Panc1 (cell line): ENCODE results near the gene ANO9. TPM values are rescaled to one million over a fixed set of nuclear protein-coding genes. Genes with fewer than 3 reads are reported as not detected.

Source experiments
- ATAC-seq: fragments of 200-7000 bp; cut with Tn5 transposase; 2 replicates; pipeline ENCODE4 v1.9.1; 2020; ENCODE audit warnings: mild to moderate bottlenecking, moderate library complexity
- BruUV-seq: library from RNA; stranded (reverse); fragments of 400-500 nt; replicated peaks from 2 replicates; lab custom pipeline; 2021; lab: Mats Ljungman, UMichigan
- CTCF ChIA-PET: fragments of 300-600 bp; sonication (Branson Sonifier 250); formaldehyde crosslinking; loops from one replicate; lab custom pipeline; 2022; ENCODE audit warnings: antibody characterized with exemption; lab: Charles Lee
- POLR2A ChIA-PET: fragments of 300-600 bp; sonication (Branson Sonifier 250); formaldehyde crosslinking; loops from one replicate; lab custom pipeline; 2022; ENCODE audit warnings: antibody characterized with exemption; lab: Charles Lee
- DNase-seq: peaks from one replicate; pipeline ENCODE4 v3.0.0-alpha.2; 2010; ENCODE audit warnings: low read depth, low spot score
- H3K27ac ChIP-seq: 2 replicates; pipeline ENCODE4 v1.5.1; 2011; ENCODE audit warnings: mild to moderate bottlenecking, low read length, inconsistent platforms
- H3K27me3 ChIP-seq: fragments of 200-500 bp; sonication (Bioruptor generic); 2 replicates; pipeline ENCODE4 v1.6.0; 2014; ENCODE audit warnings: low read length, inconsistent platforms; ENCODE audit not compliant: control insufficient read depth, insufficient read depth
- H3K36me3 ChIP-seq: fragments of 200-500 bp; sonication (Bioruptor generic); 2 replicates; pipeline ENCODE4 v1.5.1; 2014; ENCODE audit warnings: inconsistent platforms, mild to moderate bottlenecking, low read length, moderate library complexity; ENCODE audit not compliant: control insufficient read depth, insufficient read depth
- H3K4me1 ChIP-seq: 2 replicates; pipeline ENCODE4 v1.5.1; 2011; ENCODE audit warnings: inconsistent platforms, mild to moderate bottlenecking, low read length, moderate library complexity; ENCODE audit not compliant: control insufficient read depth, insufficient read depth
- H3K4me3 ChIP-seq, 2 experiments: 2 replicates each; pipeline ENCODE4 v1.5.1; 2011 to 2012; ENCODE audit warnings: low read depth in 2 of 2, low read length in 2 of 2, mild to moderate bottlenecking in 2 of 2, inconsistent platforms in 1 of 2, moderate library complexity in 1 of 2
- H3K9me3 ChIP-seq: fragments of 200-500 bp; sonication (Bioruptor generic); 2 replicates; pipeline ENCODE4 v1.5.1; 2014; ENCODE audit warnings: low read depth, mild to moderate bottlenecking, inconsistent platforms, low read length, moderate library complexity; ENCODE audit not compliant: control insufficient read depth, insufficient read depth
- CTCF ChIP-seq: fragments of 450-650 bp; IDR thresholded peaks from 2 replicates; pipeline ENCODE4 v1.5.1; 2017; ENCODE audit warnings: mild to moderate bottlenecking
- POLR2AphosphoS5 ChIP-seq: IDR thresholded peaks from 2 replicates; pipeline ENCODE4 v1.6.1; 2012; ENCODE audit warnings: mild to moderate bottlenecking, low read depth, low read length, moderate library complexity
- REST ChIP-seq, 2 experiments: IDR thresholded peaks; 2 replicates each; pipeline ENCODE4 v1.6.1; 2011 to 2012; ENCODE audit warnings: low read depth in 2 of 2, control low read depth in 1 of 2, low read length in 1 of 2, mild to moderate bottlenecking in 1 of 2, moderate library complexity in 1 of 2; ENCODE audit not compliant: insufficient read depth in 1 of 2
- SIN3A ChIP-seq: IDR thresholded peaks from 2 replicates; pipeline ENCODE4 v1.6.1; 2012; ENCODE audit warnings: low read depth, mild to moderate bottlenecking, low read length, moderate library complexity, borderline replicate concordance; ENCODE audit not compliant: insufficient read depth
- TCF7L2 ChIP-seq: IDR thresholded peaks from 2 replicates; pipeline ENCODE4 v1.6.1; 2011; ENCODE audit warnings: mild to moderate bottlenecking, low read depth, low read length, inconsistent platforms
- in situ Hi-C: cut with HindIII; loops from 2 replicates; pipeline ENCODE4 v1.10.0; 2016; ENCODE audit warnings: low sequenced_read_pairs, low pct_unique_long_range_greater_than_20kb
- intact Hi-C: fragments of 100-400 bp; cut with micrococcal nuclease; formaldehyde crosslinking; loops from one replicate; pipeline ENCODE4 v1.10.0; 2022; ENCODE audit not compliant: unreplicated experiment
- total RNA-seq: library from RNA; stranded (reverse); gene quantifications from one replicate; pipeline ENCODE4 v1.2.1, GENCODE V29; 2021; ENCODE audit not compliant: unreplicated experiment

The ANO9 gene
- total RNA-seq, 1 experiment from 2014 or later, result 61.4 TPM

GRCh38 chr11:490930-491260 lies 49.1 kb upstream of the ANO9 start:
- H3K27ac ChIP-seq, result no peak overlapping the region
- BruUV-seq, result TSS peak; percentile 16
- intact Hi-C loops (no loop called here), in situ Hi-C loops (no loop called here)
- no peaks in the 10 kb centered on the region for H3K9me3 ChIP-seq
- no peak for ATAC-seq
- ChIA-PET POLR2A (no interaction called here), CTCF (no interaction called here)
- TF ChIP-seq CTCF (no peak), SIN3A (no peak), REST (IDR thresholded peaks at IDR 0.05; ENCODE audit: insufficient read depth in 1 of 2, low read depth in 2 of 2, low read length in 1 of 2) (no peak), TCF7L2 (no peak), POLR2AphosphoS5 (no peak)
- DNase-seq, result no peak
- H3K36me3 ChIP-seq, result 0 out of 2 replicates have a peak, but pooled peaks cover 4% of the 10 kb centered on the region
- H3K4me1 ChIP-seq, result no peaks in the 10 kb centered on the region
- no peak overlapping the region for H3K4me3 ChIP-seq
- no peaks in the 10 kb centered on the region for H3K27me3 ChIP-seq

GRCh38 chr11:490186-490929 lies 48.5 kb upstream of the ANO9 start:
- in situ Hi-C loops (no loop called here), intact Hi-C loops (no loop called here)
- CTCF ChIA-PET, result no interaction called here
- Histone ChIP-seq H3K4me3 (no peak overlapping the region), H3K27ac (no peak overlapping the region), H3K36me3 (0 out of 2 replicates have a peak, but pooled peaks cover 4% of the 10 kb centered on the region), H3K4me1 (no peaks in the 10 kb centered on the region), H3K9me3 (no peaks in the 10 kb centered on the region), H3K27me3 (no peaks in the 10 kb centered on the region)
- BruUV-seq, result no TSS peak
- TF ChIP-seq POLR2AphosphoS5, result no peak
- TF ChIP-seq SIN3A, result no peak
- no peak for TF ChIP-seq TCF7L2
- TF ChIP-seq REST (IDR thresholded peaks at IDR 0.05; ENCODE audit: insufficient read depth in 1 of 2, low read depth in 2 of 2, low read length in 1 of 2), result no peak
- TF ChIP-seq CTCF, result no peak
- POLR2A ChIA-PET, result no interaction called here
- no peak for ATAC-seq
- no peak for DNase-seq
